ENCODE results near the gene THEMIS2. TPM values are rescaled to one million over a fixed set of nuclear protein-coding genes. Genes with fewer than 3 reads are reported as not detected.

Gene THEMIS2
- total RNA-seq, 1 experiment from 2014 or later: 5.9 TPM

- TF ChIP-seq CTCF (IDR thresholded peaks at IDR 0.05; ENCODE audit: unreplicated experiment): no peak
- DNase-seq: no peak
- no peak overlapping the region for H3K4me3 Mint-ChIP-seq (ENCODE audit: low read depth, unreplicated experiment)
- BruUV-seq (replicated peaks): no TSS peak
- intact Hi-C loops (cut with micrococcal nuclease; ENCODE audit: unreplicated experiment): no loop called here
- no peak overlapping the region for H3K27ac Mint-ChIP-seq (ENCODE audit: unreplicated experiment)
- H3K36me3 Mint-ChIP-seq (ENCODE audit: insufficient read depth, unreplicated experiment): peaks cover 6% of the 10 kb centered on the region
- no peaks in the 10 kb centered on the region for H3K9me3 Mint-ChIP-seq (ENCODE audit: low read depth, unreplicated experiment)
- peaks cover 7% of the 10 kb centered on the region for H3K4me1 Mint-ChIP-seq (ENCODE audit: low read depth, unreplicated experiment)
- CTCF ChIA-PET: no interaction called here
- H3K27me3 Mint-ChIP-seq (ENCODE audit: unreplicated experiment): no peaks in the 10 kb centered on the region
Measured at GRCh38 chr1:27879374-27880082, 7.2 kb downstream of the THEMIS2 start.

GRCh38 chr1:27882543-27882903 lies 10.2 kb downstream of the THEMIS2 start:
- CTCF ChIA-PET: no interaction called here
- DNase-seq: no peak
- Mint-ChIP-seq H3K9me3 (ENCODE audit: low read depth, unreplicated experiment) (no peaks in the 10 kb centered on the region), H3K4me1 (ENCODE audit: low read depth, unreplicated experiment) (no peaks in the 10 kb centered on the region), H3K27ac (ENCODE audit: unreplicated experiment) (no peak overlapping the region), H3K27me3 (ENCODE audit: unreplicated experiment) (no peaks in the 10 kb centered on the region), H3K36me3 (ENCODE audit: insufficient read depth, unreplicated experiment) (peaks cover 6% of the 10 kb centered on the region), H3K4me3 (ENCODE audit: low read depth, unreplicated experiment) (no peak overlapping the region)
- TF ChIP-seq CTCF (IDR thresholded peaks at IDR 0.05; ENCODE audit: unreplicated experiment): no peak
- intact Hi-C loops (cut with micrococcal nuclease; ENCODE audit: unreplicated experiment): no loop called here
- BruUV-seq (replicated peaks): no TSS peak

GRCh38 chr1:27883536-27883935 lies 11.2 kb downstream of the THEMIS2 start:
- peaks cover 6% of the 10 kb centered on the region for H3K36me3 Mint-ChIP-seq (ENCODE audit: insufficient read depth, unreplicated experiment)
- no peaks in the 10 kb centered on the region for H3K4me1 Mint-ChIP-seq (ENCODE audit: low read depth, unreplicated experiment)
- no peak overlapping the region for H3K4me3 Mint-ChIP-seq (ENCODE audit: low read depth, unreplicated experiment)
- no peaks in the 10 kb centered on the region for H3K9me3 Mint-ChIP-seq (ENCODE audit: low read depth, unreplicated experiment)
- H3K27me3 Mint-ChIP-seq (ENCODE audit: unreplicated experiment): no peaks in the 10 kb centered on the region
- TF ChIP-seq CTCF (IDR thresholded peaks at IDR 0.05; ENCODE audit: unreplicated experiment): no peak
- BruUV-seq (replicated peaks): no TSS peak
- intact Hi-C loops (cut with micrococcal nuclease; ENCODE audit: unreplicated experiment): no loop called here
- no peak overlapping the region for H3K27ac Mint-ChIP-seq (ENCODE audit: unreplicated experiment)
- no peak for DNase-seq
- CTCF ChIA-PET: no interaction called here

GRCh38 chr1:27884006-27884954 lies 11.9 kb downstream of the THEMIS2 start:
- Mint-ChIP-seq H3K27ac (ENCODE audit: unreplicated experiment) (no peak overlapping the region), H3K27me3 (ENCODE audit: unreplicated experiment) (no peaks in the 10 kb centered on the region), H3K9me3 (ENCODE audit: low read depth, unreplicated experiment) (no peaks in the 10 kb centered on the region), H3K4me1 (ENCODE audit: low read depth, unreplicated experiment) (no peaks in the 10 kb centered on the region), H3K36me3 (ENCODE audit: insufficient read depth, unreplicated experiment) (peaks cover 6% of the 10 kb centered on the region), H3K4me3 (ENCODE audit: low read depth, unreplicated experiment) (no peak overlapping the region)
- no TSS peak for BruUV-seq (replicated peaks)
- no peak for TF ChIP-seq CTCF (IDR thresholded peaks at IDR 0.05; ENCODE audit: unreplicated experiment)
- DNase-seq: no peak
- CTCF ChIA-PET: interaction anchor here (0.5 kb wide), 1 partner anchor 49 kb away, joined by 3 read pairs; no protein-coding TSS in a partner anchor
- intact Hi-C loops (cut with micrococcal nuclease; ENCODE audit: unreplicated experiment): no loop called here
